ENCODE measurements around the gene CPZ.

DNA sequence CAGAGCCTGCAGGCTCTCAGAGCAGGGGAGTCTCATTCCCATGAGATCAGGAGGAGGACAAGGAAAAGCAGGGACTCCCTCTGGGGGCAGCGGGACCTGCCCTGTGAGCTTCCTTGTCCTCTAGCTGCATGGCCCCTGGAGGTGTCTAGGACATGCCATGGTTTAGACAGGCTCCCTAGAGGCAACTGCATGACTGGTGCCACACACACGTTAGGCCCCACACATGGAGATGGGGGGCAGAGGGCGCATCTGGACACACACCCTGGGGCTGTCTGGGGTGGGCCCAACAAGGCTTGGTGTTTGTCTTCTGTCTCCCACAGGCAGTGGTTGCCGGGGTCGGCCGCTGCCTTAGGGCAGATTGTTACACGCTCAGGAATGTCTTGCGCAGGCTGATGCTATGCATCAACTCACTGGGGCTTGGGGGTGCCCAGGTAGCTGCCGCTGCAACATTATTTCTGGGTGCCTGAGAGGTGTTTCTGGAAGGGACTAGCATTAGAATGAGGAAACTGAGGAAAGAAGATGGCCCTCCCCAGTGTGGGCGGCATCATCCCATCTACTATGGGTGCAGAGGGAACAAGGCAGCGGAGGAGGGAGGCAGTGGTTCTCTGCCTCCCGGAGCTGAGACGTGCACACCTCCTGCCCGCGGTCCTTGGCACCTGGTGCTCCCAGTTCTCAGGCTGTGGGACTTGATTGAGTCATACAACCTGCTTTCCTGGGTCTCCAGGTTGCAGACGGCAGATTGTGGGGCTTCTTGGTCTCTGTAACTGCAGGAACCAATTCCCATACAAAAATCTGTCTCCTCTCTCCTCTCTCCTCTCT, 44.4 kb upstream of the CPZ start:
- TF ChIP-seq, protein P1, sequence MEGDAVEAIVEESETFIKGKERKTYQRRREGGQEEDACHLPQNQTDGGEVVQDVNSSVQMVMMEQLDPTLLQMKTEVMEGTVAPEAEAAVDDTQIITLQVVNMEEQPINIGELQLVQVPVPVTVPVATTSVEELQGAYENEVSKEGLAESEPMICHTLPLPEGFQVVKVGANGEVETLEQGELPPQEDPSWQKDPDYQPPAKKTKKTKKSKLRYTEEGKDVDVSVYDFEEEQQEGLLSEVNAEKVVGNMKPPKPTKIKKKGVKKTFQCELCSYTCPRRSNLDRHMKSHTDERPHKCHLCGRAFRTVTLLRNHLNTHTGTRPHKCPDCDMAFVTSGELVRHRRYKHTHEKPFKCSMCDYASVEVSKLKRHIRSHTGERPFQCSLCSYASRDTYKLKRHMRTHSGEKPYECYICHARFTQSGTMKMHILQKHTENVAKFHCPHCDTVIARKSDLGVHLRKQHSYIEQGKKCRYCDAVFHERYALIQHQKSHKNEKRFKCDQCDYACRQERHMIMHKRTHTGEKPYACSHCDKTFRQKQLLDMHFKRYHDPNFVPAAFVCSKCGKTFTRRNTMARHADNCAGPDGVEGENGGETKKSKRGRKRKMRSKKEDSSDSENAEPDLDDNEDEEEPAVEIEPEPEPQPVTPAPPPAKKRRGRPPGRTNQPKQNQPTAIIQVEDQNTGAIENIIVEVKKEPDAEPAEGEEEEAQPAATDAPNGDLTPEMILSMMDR (IDR thresholded peaks at IDR 0.05): no peak
- no peak for TF ChIP-seq POLR2A (IDR thresholded peaks at IDR 0.05)

All from heart left ventricle (tissue), 13 donors.